Effector CD8-positive, alpha-beta T cell (primary cell): ENCODE results near the gene DNAH14.
"Not testable (repeated sequence)": the region's sequence is repeated elsewhere in the genome, so short reads cannot be mapped to it uniquely, and the experiment has no call there.

Source experiments
- DNase-seq: peaks from one replicate; lab custom pipeline; 2025; lab: John Stamatoyannopoulos, UW
- total RNA-seq, 4 experiments: gene quantifications; one replicate each; lab custom pipeline; 2026; lab: John Stamatoyannopoulos, UW

The DNAH14 gene
- total RNA-seq: 0 to 1.1 (median 0.24) reads per million in 4 experiments

DNA sequence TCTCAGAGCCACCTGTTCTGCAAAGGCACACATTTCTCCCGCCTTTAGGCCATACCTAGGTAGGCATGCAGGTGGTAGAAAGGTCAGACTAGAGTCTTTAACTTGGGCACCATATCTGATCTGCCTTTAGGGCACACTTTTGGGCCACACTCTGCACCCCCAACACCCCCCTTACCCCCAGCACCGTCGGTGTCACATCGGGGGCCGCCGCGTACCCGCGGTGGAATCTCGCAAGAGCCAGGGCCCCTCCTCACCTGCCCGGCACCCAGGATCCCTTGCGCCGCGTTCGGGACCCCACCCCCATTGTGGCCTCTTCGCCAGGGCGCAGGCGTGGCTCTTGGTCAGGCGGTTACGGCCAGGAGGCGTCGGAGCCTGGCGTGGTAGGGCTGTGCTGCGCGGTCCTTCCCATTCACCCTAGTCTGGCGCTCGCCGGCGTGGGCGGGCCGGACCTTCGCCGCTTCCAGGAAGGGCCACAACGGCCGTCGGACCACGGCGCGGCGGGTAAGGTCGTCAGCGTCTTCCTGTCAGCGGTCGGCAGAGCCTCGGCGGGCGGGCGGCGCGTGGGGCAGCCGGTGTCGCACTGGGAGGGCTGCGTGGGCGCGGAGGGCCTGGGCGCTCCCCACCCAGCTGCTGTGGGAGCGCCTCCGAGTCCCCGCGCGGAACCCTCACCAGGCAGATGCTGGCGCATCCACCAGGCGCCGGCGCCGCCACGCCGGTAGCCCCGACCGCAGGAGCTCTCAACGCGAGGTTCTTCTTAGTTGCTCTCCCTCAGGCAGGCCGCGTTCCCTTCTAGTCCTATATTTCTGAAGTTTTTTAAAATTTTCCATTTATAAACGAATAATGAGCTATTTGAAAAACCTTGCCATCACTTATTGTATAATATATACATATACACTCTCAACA is at the start of gene DNAH14:
Gene DNAH14 (plus strand): TSS at position 341 of the 903 bp plus-strand sequence. CDS start 23,028 bp downstream, outside the sequence.
- no peak for DNase-seq

GRCh38 chr1:224880593-224881307 is 48.7 kb upstream of the DNAH14 start:
- DNase-seq: no peak

DNA sequence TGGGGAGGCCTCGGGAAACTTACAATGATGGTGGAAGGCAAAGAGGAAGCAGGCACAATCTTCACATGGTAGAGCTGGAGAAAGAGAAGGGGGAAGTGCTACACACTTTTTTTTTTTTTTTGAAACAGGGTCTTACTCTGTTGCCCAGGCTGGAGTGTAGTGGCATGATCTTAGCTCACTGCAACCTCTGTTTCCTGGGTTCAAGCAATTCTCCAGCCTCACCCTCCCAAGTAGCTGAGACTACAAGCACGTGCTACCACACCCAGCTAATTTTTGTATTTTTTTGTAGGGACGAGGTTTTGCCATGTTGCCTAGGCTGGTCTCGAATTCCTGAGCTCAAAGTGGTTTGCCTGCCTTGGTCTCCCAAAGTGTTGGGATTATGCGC is 48.2 kb upstream of the DNAH14 start:
- DNase-seq: not testable (repeated sequence)

- no peak for DNase-seq
These were observed 47.7 kb upstream of the DNAH14 start for GRCh38 chr1:224881762-224882211.

DNA sequence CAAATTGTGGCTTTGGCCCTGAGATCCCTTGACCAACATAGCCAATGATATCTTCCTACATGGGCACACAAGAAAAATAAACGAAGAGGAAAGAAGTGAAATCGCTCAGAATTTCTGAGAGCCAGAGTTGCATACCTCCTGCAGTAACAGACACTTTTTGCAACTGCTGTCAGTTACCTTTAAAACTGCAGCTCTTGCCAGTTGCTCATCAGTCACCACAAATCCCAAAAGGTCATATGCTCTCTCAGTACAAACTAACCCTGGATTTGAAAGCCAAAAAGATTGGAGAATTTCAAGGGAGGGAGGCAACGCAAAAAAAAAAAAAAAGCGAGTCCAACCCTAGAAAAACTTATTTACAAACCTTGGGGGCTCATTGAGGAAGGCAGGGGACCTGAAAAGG is 47.2 kb upstream of the DNAH14 start:
- no peak for DNase-seq

GRCh38 chr1:224883091-224883490 is 46.4 kb upstream of the DNAH14 start:
- no peak for DNase-seq

DNA sequence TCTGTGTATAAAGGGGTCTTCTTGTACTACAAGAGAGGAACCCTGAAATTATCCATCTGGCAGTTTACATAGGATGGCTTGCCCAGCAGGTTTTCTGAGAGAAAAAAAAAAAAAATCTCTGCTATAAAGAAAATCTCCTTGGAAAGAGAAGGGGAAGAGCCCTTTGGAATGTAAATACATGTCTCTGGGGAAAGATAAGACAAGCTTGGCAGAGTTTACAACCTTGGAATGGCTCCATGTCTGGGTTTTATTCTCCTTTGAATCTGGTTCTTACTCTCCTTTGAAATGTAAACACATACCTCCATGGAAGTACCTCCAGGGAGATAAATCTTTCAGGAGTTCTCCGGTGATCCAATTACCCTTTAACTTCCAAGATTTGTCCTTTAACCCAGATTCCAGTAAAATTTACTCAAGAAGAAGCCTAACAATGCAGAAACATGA is 45.1 kb upstream of the DNAH14 start:
- no peak for DNase-seq

GRCh38 chr1:224885376-224885775 is 44.1 kb upstream of the DNAH14 start:
- not testable (repeated sequence) for DNase-seq

GRCh38 chr1:224894915-224895314 is 34.6 kb upstream of the DNAH14 start:
- DNase-seq: no peak

GRCh38 chr1:224896130-224896781 is 33.2 kb upstream of the DNAH14 start:
- DNase-seq: no peak

GRCh38 chr1:224897529-224898327 is 31.7 kb upstream of the DNAH14 start:
- no peak for DNase-seq

DNA sequence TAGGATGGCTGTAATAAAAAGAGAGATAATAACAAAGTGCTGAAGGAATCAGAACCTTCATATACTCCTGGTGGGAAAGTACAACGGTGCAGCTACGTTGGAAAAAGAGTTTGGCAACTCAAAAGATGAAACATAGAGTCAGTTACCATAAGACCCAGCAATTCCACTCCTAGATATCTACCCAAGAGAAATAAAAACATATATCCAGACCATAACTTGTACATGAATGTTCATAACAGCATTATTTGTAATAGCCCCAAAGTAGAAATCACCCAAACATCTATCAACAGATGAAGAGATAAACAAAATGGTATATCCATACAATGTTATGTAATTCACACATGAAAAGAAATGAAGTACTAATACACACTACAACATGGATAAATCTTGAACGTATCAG is 30.5 kb upstream of the DNAH14 start:
- no peak for DNase-seq

- DNase-seq: no peak
These were observed 29.3 kb upstream of the DNAH14 start for GRCh38 chr1:224900062-224900630.

DNA sequence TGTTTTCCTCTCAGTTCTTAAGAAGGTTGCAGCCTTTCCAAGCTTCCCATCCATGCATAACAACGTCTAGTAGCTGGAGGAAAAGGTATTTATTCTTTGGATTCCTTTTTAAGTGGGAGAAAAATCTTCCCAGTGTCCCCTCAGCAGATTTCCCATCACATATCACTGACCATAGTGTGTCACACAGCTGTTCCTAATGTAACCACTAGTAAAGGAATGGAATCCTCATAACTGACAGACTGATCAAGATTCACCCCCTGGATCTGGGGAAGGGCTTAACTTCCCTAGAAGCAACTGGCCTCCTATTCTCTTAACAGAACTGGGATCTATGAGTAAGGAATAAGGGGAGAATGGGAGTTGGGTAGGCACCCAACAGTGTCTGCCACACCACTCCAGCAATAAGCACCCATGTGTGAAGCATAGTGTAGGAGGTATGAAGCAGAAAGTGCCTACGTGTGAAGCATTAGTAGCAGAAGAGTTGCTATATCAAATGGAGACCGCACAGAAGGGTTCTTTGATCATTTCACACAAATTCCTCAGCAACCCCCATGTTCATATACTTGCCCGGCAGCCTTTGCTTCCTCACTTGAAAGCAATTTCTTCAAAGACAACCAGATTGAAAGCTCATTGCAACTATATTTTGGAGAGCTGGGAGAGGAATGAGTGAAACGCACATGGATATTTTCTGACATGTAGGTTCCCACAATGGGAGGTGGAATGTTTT is 28.2 kb upstream of the DNAH14 start:
- DNase-seq: no peak

DNA sequence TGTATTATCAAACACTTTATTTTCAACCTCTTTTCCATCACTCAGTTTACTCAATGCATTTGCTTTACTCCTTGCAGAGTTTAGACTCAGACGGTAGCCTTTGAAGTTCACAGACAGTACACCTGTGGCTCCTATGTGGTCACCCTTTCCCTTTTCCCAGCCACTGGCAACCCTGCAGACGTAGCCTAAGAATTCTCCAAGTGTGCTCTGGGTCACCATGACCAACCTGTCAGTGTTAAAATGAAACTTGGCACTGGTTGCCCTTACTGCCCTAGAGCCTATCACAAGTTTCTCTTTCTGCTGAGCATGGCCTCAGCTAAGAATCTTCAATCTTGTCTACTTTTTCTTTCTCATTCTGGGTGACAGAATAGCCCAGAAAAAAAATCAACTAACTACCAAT is 25.5 kb upstream of the DNAH14 start:
- no peak for DNase-seq

- no peak for DNase-seq
These were observed 23.1 kb upstream of the DNAH14 start for GRCh38 chr1:224906340-224906739.

- DNase-seq: no peak
These were observed 18.3 kb upstream of the DNAH14 start for GRCh38 chr1:224911217-224911616.

- no peak for DNase-seq
These were observed 15.1 kb upstream of the DNAH14 start for GRCh38 chr1:224914292-224914900.

DNA sequence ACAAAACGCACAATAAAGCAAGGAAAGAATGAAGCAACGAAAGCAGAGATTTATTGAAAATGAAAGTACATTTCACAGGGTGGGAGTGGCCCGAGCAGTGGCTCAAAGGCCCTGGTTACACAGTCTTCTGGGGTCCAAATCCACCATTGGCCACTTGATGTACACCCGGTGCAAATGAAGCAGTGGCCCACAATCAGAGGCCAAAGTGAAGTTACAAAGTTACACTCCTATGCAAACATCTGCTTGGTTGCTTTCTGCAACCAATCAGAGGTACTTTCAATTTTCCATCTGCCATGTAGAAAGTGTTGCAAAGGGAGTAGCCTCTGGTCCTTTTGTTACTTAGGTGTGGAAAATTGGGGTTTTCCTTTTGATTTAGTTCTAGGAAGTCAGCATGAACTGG is 10.0 kb upstream of the DNAH14 start:
- DNase-seq: no peak

DNA sequence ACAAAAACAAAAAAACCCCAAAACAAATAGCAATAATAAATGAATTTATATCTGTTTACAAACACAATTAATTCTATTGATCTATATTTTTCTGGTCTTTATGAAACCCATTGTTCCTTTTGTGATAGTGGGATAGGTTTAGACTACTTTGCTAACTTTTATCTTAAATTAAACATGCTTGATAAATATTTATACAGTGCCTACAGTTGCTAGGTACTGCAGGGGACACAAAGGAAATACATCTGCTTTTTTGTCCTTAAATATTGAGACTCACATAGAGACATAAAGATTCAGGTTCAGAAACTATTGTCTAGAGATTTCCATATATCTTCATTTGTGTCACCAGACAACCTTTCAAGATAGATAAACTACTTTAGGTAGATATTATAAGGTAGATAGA is 8.5 kb upstream of the DNAH14 start:
- no peak for DNase-seq
